CD4-positive, alpha-beta T cell treated with Interleukin-15 for 4 hours (primary cell): ENCODE data around the gene NCOA1.
"Not testable (repeated sequence)": the region's sequence is repeated elsewhere in the genome, so short reads cannot be mapped to it uniquely, and the experiment has no call there.

Experiments
- DNase-seq: peaks from one replicate; pipeline ENCODE4 v3.0.0-alpha.2; 2020; ENCODE audit warnings: low spot score

Gene NCOA1

DNA sequence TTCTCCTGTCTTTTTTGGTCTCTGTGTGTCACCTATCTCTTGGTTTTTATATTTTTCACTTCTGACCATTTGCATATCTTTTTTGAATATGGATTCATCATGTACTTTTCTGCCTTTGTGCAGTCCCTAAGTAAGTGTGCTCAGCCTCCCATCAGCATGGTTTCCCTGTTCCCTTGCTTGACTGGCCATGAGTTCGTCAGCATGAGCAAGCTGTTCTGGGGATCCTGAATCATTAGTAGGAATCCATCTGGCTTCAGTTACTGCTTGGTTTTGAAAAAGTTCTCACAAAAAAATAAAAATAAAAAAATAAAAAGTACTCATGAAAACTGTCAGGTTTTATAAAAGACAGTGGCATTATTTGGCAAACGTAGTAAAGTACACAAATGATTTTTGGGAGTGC lies 144.1 kb downstream of the NCOA1 start:
- DNase-seq = no peak

DNA sequence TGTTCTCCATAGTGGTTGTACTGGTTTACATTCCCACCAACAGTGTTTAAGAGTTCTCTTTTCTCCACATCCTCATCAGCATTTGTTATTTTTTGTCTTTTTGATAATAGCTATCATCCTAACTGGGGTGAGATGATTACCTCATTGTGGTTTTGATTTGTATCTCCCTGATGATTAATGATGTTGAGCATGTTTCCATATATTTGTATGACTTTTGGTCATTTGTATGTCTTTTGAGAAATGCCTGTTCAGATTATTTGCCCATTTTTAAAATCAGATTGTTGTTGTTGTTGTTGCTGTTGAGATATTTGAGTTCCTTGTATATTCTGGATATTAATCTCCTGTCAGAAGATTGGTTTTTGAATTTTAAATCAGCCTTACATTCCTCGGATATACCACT lies 147.5 kb downstream of the NCOA1 start:
- no peak for DNase-seq

DNA sequence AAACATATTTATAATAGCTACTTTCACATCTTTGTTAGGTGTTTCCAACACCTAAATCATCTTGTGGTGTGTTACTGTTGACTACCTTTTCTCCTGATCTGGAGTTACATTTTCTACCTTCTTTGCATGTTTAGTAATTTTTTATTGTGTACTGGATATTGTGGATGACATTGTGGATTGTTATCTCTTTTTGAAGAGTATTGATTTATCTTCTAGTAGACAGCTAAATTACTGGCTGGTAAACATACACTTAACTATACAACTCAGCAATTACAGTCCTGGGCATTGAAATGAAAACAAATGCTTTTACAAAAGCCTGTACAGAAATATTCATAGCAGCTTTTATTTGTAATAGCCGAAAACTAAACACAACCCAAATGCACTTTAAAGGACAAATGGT lies 151.3 kb downstream of the NCOA1 start:
- DNase-seq = no peak

DNA sequence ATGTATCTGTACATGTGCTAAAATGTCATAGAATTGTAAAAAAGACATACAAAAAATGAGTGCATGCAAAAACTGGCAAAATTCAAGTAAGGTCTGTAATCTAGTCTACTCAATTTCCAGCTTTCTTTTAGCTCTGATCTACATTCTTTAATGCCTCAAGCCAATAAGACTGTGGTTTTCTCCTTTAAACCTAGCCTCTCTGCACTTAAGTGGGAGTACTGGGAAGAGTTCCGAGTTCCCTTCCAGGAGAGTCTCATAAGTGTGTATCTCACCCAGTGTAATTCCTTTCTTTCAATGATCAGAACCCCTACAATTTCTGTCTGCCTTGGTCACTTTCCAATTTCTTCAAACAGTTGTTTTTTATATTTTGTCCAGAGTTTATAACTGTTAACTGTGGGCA lies 152.0 kb downstream of the NCOA1 start:
- DNase-seq = no peak

DNA sequence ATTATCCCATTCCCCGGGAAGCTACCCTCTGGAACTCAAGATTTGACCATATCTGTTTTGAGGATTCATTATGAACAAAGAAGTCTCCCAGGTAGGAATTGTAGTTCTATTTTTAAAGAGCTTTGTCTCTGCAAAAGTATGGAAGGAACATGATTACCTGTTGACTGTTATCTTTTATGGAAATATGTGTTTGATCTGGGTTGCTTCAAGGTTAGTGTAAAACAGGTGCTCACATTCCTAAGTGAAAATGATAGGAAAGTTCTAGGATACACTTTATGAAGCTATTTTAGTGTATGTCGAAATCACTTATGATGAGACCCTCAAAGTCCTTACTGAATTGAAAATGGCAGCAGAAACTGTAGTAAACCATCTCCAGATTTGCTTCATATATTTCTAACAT lies 153.0 kb downstream of the NCOA1 start:
- DNase-seq = no peak

DNA sequence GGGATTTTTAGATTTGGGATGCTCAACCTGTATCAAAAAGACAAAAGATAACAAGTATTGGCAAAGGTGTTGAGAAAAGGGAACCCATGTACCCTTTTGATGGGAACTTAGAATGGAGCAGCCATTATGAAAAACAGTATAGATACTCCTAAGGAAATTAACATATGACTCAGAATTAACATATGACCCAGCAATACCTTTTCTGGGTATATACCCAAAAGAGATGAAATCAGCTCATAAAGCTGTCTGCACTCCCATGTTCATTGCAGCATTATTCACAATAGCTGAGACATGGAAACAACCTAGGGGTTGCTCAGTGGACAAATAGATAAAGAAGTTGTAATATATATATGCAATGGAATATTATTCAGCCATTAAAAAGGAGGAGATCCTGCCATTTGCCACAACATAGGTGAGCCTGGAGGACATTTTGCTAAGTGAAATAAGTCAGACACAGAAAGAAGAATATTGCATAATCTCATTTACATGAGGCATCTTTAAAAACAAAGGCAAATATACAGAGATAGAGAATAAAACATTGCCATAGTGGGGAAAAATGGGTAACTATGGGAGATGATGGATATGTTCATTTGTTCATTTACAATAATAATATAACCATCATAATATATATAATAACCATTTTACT lies 160.1 kb downstream of the NCOA1 start:
- no peak for DNase-seq

DNA sequence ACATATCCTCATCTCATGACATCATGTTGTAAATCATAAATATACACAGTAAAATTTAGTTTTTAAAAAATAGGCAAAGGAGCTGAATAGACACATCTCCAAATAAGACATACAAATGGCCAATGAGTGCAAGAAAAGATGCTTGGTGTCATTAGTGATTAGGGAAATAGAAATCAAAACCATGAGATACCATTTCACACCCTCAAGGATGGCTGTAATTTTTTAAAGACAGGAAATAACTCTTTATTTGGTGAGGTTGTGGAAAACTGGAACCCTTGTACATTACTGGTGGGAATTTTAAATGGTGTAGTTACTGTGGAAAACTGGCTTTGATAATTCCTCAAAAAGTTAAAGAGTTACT lies 160.6 kb downstream of the NCOA1 start:
- DNase-seq = no peak

DNA sequence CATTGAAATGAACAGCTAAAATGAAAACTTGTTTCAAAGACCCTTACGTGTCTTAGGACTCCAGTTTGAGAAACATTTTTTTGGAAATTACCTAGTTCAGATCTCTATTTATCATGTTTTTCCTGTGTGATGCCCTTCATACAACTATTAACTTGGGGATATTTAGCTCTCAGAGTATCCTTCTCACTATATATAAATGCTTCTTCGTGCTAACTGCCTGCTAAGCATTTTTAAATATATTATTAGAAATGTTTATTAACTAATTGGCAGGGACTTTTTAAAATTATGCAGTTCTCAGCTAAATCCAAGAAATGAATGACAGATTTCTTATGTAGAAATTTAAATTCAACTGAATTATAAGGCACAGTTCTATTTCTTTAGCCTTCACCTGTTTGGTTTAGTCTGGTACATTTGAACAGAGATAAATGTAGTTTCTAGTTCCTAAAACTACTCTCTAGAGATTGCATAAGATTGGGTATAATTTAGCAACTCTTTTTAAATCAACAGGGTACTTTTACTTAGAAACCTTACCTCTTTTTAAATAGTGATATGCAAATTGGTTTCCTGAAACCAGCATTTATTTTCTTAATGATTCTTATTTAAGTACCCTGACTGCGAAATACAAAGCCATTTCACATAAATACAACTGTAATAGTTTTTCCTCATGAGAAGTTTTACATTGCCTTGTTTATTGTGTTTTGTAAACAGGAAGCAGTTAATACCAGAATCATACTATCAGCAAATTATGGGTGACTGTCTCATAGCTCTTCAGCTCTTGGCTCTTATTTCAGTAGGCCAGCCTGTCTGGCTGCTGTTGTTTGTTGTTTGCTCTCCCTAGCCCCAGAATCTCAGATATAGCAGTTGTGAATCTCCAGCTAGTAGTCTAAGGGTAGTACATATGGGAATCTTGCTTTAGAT lies 161.5 kb downstream of the NCOA1 start:
- no peak for DNase-seq

DNA sequence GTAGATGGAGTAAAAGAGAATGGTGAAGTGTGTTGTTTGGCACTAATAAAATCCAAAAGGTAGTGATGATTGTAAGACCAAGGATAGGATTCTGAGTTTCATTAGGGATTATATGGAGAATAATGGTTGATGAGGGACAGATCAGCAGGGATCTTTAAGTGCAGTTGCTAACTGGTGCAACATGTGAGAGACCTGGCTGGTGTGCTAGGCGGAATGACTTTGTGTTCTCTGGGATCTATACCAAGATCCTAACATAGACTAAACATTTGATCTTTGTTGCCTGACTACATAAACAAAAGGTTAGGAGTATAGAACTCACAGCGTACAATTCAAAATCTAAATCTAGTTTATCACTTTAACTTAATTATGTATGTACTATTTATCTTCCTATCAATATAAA lies 166.8 kb downstream of the NCOA1 start:
- DNase-seq = no peak

DNA sequence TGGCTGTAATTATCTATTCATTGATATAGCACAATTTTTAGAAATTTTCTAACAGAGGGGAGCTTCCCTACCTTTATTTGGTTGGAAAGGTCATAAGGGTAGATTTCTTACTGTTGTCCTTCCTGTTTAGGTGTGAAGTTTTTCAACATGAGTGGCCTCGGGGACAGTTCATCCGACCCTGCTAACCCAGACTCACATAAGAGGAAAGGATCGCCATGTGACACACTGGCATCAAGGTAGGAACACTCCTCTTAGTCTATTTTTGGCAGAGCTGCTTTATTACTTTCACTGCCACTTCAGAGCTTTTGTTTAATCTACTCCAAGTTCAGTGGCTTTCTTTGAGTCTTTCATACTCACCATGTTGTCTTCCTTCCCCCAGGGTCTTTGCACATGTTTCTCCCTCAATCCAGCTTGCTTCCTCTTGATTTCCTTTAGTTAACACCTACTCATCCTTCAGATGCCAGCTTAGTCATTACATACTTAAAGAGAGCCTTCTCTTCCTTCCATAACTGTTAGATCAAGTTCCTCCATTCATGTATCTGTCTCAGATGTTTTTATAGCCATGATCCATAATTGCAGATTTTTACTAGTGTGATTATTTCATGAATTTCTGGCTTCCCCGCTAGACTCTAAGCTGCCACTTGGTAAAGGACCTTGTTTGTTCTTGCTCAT lies 167.6 kb downstream of the NCOA1 start:
- DNase-seq = no peak

DNA sequence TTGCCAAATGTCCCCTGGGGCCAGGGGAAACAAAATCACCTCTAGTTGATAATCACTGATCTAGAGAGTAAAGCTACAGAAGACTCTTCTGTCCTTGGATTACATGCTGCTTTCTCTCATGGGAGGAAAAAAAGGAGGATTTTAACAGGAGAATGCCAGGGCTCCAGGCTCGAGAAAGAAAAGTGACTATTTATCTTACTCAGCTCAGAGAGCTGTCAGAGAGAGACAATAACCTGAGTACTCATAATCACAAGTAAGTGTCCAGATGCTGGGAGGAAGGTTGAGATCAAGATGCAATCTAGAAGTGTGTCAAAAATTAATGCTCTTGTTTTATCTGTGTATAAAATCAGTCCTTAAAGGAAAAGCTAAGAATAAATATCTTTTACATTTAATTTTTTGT lies 168.8 kb downstream of the NCOA1 start:
- DNase-seq = no peak

DNA sequence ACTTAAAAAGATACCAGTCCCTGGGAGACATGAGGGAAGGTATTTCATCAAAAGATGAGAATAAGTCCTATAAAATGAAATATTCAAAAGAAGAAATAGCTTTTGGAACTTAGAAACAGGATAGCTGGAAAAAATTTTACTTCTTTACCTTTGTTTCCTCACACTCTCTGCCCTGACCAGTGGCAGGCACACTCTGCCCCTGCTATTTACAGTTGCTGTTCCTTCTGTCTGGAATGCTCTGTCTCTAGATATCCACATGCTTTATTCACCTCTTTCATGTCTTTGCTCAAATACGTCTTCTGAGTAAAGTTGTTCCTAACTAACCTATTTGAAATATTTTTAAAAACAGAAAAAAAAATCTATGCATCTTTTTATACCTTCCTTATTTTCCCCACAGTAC lies 176.5 kb downstream of the NCOA1 start:
- DNase-seq = no peak

DNA sequence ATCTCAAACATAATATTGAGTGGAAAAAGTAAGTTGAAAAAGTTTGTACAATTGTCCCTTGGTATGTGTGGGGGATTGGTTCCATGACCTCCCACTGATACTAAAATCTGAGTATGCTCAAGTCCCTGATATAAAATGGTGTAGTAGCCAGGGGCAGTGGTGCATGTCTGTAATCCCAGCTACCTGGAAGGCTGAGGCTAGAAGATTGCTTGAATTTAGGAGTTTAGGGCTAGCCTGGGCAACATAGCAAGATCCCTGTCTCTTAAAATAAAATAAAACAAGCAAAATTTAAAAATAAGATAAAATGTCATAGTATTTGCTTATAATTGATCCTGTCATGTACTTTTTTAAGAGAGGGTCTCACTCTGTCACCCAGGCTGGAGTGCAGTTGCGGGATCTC lies 180.2 kb downstream of the NCOA1 start:
- no peak for DNase-seq

DNA sequence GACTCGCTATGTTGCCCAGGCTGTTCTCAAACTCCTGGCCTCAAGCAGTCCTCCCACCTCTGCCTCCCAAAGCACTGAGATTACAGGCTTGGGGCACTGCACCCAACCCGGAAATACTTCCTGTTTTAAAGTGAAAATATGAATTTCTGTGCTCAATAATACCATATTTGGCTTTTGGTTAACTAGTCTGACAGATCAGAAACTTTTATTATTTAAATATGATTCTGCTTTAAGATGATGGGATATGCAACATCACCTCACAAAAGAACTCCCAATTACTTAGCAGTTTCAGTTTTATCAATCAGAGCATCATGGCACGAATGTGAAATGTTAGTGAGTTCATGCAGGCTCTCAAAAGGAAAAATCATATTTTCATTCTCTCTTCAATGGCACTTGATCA lies 181.5 kb downstream of the NCOA1 start:
- DNase-seq = no peak

DNA sequence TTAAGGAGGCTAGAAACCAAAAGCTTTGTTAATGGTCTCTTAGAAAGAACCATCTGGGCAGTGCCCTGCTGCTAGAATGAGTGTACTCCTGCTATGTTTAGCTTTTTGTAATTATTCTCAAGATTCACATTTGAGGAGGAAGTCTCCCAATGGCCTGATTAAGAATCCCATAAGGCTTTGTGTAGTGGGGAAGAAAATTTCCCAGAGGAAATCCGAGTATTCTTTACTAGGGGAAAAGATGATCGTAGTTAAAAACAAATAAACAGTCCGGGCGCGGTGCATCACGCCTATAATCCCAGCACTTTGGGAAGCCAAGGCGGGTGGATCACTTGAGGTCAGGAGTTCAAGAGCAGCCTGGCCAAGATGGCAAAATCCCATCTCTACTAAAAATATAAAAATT lies 184.3 kb downstream of the NCOA1 start:
- DNase-seq = no peak

DNA sequence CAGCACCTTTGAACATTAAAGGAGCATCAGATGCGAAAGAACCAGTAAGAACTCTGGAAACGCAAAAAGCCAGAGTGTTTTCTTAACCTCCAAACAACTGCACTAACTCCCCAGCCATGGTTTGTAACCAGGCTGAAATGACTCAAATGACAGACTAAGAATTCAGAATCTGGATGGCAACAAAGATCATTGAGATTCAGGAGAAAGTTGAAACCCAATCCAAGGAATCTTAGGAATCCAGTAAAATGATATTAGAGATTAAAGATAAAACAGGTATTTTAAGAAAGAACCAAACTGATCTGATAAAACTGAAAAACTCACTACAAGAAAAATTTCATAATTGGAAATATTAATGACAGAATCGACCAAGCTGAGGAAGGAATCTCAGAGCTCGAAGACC lies 185.4 kb downstream of the NCOA1 start:
- no peak for DNase-seq

DNA sequence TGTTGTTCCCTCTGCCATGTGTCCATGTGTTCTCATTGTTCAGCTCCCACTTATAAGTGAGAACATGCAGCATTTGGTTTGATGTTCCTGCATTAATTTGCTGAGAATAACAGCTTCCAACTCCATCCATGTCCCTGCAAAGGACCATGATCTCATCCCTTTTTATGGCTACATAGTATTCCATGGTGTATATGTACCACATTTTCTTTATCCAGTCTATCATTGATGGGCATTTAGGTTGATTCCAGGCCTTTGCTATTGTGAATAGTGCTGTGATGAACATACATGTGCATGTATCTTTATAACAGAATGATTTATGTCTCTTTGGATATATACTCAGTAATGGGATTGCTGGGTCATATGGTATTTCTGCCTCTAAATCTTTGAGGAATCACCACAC lies 187.0 kb downstream of the NCOA1 start:
- not testable (repeated sequence) for DNase-seq

DNA sequence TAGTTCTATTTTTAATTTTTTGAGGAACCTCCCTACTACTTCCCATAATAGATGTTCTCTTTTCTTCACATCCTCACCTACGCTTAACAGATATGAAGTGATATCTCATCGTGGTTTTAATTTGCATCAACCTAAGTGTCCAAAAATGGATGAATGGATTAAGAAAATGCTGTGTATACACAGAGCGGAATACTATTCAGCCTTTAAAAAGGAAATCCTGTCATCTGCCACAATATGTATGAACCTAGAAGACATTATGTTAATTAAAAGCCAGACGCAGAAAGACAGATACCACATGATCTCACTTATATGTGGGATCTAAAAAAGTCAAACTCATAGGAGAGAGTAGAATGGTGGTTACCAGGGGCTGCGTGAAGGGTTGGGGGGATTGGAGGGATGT lies 189.1 kb downstream of the NCOA1 start:
- DNase-seq = no peak

DNA sequence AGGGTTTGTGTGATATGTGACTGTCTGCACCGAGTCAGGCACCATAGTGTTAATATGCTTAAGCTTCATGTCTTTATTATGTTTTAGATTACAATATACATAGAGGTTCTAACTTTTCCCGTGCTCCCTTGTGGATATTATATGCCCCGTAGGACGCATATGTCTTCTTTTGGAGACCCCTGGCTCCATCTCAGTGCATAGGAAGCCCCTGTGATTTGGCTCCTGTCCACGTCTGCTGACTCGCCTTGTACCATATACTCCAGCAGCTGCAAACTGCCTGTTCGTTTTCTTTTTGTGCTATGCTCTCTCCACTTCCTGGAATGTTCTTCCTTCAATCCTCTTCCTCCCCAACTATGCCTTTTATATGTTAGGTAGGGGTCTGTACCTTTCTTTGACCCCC lies 191.2 kb downstream of the NCOA1 start:
- no peak for DNase-seq

DNA sequence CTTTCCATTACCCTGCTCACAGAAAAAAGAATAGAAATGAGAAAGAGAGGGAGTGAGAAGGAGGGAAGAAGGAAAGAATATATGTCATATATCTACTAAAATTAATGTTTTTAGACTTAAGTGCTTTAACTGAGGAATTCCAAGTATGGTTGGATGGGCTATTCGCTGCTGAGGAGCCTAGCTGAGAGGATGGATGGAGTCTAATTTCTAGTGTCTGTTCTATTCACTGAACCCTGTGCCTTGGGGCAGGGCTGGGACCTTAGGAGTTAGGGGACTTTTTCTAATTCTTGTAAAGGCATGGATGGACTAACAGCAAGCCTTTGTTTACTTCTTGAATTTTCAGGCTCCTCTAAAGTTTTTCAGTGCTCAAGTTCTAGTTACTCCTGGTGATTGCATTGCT lies 192.4 kb downstream of the NCOA1 start:
- no peak for DNase-seq

DNA sequence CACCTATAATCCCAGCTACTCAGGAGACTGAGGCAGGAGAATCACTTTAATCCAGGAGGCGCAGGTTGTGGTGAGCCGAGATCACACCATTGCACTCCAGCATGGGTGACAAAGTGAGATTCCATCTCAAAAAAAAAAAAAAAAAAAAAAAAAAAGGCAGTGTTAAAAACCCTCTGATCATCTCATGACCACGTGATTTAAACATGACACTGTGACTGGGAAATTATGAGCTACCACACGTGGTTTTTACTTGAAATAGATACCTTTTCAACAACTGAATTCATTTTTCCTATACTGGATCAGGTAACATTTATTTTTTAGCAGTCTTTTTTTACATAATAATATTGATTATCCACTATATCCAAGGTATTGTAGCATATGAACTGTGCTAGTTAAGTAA lies 199.5 kb downstream of the NCOA1 start:
- DNase-seq = no peak

DNA sequence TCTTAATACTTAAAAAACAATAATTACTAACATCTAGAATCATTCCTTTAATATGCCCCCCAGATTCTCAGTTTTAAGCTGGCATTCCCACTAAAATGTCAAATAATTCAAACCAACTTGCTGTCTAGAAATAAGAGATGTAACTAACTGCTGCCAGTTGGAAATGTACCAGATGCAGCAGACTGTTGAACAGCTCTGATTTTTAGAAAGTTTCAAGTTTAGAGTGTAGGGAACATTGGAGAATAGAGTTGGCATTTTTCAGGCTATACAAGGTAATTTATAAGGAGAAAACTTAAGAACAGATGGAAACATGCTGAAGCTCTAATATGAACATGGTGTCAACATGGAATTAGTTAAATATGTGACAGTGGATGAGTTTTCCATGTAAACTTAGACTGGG lies 200.8 kb downstream of the NCOA1 start:
- no peak for DNase-seq

DNA sequence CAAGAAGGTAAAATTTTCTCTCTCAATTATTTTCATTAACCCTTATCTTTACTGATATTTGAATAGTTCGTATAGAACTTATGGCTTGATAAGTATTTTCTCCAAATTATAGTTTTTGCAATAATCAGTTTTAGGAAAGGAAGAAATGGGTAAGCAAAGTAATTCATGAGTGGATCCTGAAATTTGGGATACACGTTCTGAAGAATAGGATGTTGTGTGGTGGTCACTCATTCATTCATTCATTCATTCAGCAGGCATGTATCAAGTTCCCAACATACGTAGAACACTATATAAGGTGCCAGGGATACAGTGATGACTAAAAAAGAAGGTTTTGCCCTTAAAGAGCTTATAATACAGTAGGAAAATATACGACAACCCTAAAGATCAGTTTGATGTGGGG lies 206.7 kb downstream of the NCOA1 start:
- no peak for DNase-seq
